ENCODE measurements around the gene VPS8.

VPS8 gene

DNA sequence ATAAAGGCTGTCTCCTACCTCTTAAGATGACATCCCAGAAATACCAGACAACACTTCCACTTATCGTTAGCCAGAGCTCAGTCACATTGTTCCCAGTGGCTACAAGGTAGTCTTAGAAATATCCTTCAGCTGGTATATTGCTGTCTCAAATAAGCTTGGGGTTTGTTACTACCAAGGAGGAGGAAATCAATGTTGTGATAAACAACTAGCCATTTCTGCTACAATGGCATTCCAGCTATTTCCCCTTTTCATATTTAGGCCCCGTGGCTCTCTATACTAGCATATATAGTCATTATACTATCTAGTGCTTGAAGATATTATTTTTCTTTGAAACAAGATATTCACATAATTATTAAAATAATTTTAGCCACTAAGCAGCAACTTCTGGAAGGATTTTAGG lies 56.5 kb downstream of the VPS8 start:
- H3K36me3 ChIP-seq (ENCODE audit: control insufficient read depth, insufficient read depth, low read length): no peaks in the 10 kb centered on the region
- H3K4me1 ChIP-seq: no peaks in the 10 kb centered on the region
- no peaks in the 10 kb centered on the region for H3K9me3 ChIP-seq (ENCODE audit: control insufficient read depth, low read length)

DNA sequence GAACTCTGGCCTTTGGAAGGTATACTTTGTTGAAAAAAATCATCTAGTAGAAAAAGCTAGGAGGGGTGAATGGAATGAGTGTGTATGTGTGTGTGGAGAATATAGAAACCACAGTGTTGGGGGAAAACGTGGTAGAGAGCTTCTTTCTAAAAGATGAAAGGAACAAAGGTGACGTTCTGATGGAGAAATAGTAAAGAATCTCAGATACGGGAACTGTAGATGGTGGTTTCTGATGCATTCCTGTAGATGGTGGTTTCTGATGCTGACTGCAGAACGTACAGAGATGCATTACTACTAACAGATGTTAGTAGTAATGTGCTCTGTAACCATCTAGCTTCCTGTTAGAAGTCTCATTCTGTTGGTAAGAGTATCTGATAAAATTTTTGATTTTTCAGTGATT lies 60.2 kb downstream of the VPS8 start:
- Histone ChIP-seq H3K4me1 (no peaks in the 10 kb centered on the region), H3K9me3 (ENCODE audit: control insufficient read depth, low read length) (no peaks in the 10 kb centered on the region), H3K27ac (no peak overlapping the region), H3K79me2 (no peaks in the 10 kb centered on the region), H3K4me2 (ENCODE audit: low read length) (no peak overlapping the region), H3K4me3 (ENCODE audit: low read depth, low read length) (no peak overlapping the region), H3K9ac (no peak overlapping the region), H2AFZ (no peak overlapping the region), H3K36me3 (ENCODE audit: control insufficient read depth, insufficient read depth, low read length) (no peaks in the 10 kb centered on the region), H3K27me3 (ENCODE audit: control insufficient read depth, insufficient read depth, low read length) (no peaks in the 10 kb centered on the region)
- TF ChIP-seq, protein P1, sequence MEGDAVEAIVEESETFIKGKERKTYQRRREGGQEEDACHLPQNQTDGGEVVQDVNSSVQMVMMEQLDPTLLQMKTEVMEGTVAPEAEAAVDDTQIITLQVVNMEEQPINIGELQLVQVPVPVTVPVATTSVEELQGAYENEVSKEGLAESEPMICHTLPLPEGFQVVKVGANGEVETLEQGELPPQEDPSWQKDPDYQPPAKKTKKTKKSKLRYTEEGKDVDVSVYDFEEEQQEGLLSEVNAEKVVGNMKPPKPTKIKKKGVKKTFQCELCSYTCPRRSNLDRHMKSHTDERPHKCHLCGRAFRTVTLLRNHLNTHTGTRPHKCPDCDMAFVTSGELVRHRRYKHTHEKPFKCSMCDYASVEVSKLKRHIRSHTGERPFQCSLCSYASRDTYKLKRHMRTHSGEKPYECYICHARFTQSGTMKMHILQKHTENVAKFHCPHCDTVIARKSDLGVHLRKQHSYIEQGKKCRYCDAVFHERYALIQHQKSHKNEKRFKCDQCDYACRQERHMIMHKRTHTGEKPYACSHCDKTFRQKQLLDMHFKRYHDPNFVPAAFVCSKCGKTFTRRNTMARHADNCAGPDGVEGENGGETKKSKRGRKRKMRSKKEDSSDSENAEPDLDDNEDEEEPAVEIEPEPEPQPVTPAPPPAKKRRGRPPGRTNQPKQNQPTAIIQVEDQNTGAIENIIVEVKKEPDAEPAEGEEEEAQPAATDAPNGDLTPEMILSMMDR (IDR thresholded peaks at IDR 0.05): no peak

More for the DNA sequence above, 56.5 kb downstream of the VPS8 start:
- Histone ChIP-seq H3K4me2 (ENCODE audit: low read length) (no peak overlapping the region), H3K79me2 (no peaks in the 10 kb centered on the region), H3K9ac (no peak overlapping the region), H3K27ac (no peak overlapping the region), H3K27me3 (ENCODE audit: control insufficient read depth, insufficient read depth, low read length) (no peaks in the 10 kb centered on the region), H3K4me3 (ENCODE audit: low read depth, low read length) (no peak overlapping the region), H2AFZ (no peak overlapping the region)
- TF ChIP-seq, protein P1 (IDR thresholded peaks at IDR 0.05): no peak

DNA sequence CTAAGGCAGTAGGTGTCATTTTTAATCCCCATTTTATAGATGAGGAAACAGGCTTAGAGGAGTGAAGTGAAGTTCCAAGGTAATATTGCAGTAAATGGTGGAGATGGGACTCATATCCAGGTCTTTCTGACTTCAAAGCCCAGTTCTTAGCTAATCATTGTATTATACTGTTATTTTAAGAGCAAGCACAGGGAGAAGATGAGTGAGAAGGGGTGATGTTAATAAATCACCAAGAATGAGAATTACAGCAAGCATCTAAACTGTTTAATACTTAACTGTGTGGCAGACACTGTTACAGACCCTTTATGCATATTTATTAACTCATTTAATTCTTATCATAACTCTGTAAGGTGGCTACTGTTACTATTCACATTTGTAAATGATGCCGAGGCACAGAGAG lies 61.2 kb downstream of the VPS8 start:
- Histone ChIP-seq H3K4me3 (ENCODE audit: low read depth, low read length) (no peak overlapping the region), H3K9ac (no peak overlapping the region), H3K4me2 (ENCODE audit: low read length) (no peak overlapping the region), H3K36me3 (ENCODE audit: control insufficient read depth, insufficient read depth, low read length) (no peaks in the 10 kb centered on the region), H3K79me2 (no peaks in the 10 kb centered on the region), H2AFZ (no peak overlapping the region), H3K27me3 (ENCODE audit: control insufficient read depth, insufficient read depth, low read length) (no peaks in the 10 kb centered on the region), H3K4me1 (no peaks in the 10 kb centered on the region), H3K9me3 (ENCODE audit: control insufficient read depth, low read length) (no peaks in the 10 kb centered on the region), H3K27ac (no peak overlapping the region)
- TF ChIP-seq, protein P1 (IDR thresholded peaks at IDR 0.05): no peak

DNA sequence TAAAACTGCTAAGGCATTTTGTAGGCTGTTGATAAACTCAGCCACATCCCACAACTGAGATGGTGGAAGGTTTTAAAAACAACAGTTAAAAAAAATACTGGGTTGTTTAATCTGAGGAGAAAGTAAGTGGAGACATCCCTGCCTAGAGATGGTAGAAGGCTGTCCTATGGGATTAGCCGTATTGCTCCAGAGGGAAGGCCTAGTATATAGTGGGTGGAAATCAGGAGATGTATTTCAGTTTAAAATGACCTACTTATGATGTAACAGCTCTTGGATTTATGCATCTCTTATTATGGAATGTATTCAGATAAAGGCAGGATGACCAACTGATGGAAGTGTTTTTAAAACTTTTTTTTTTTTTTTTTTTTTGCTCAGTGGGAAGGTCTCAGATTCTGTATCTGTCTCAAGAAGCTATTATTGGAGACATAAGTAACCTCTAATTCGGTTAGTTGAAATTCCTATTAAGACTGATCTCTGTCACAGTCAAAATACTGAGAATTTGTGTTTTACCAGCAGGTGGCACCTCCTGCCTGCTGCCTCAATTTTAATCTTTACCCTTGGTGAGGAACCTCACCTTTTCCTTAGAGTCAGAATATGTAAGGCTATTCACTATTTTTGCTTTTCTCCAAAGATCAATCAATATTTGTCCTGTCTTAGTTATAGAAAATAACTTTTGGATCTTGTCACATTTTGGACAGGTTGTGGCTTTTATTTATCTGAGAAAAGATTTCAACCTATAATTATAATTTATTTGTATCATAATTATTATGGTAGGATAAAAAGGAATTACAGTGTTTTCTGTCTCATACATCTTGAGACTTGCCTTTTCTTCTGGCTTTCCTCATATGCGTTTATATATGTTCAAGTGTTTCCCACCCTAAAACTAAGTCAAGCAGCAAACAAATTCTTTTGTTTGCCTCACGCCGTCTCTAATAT lies 63.0 kb downstream of the VPS8 start:
- Histone ChIP-seq H2AFZ (no peak overlapping the region), H3K4me3 (ENCODE audit: low read depth, low read length) (no peak overlapping the region), H3K9me3 (ENCODE audit: control insufficient read depth, low read length) (no peaks in the 10 kb centered on the region), H3K4me2 (ENCODE audit: low read length) (no peak overlapping the region), H3K9ac (no peak overlapping the region), H3K79me2 (no peaks in the 10 kb centered on the region), H3K27me3 (ENCODE audit: control insufficient read depth, insufficient read depth, low read length) (no peaks in the 10 kb centered on the region), H3K27ac (no peak overlapping the region), H3K36me3 (ENCODE audit: control insufficient read depth, insufficient read depth, low read length) (no peaks in the 10 kb centered on the region), H3K4me1 (no peaks in the 10 kb centered on the region)
- TF ChIP-seq, protein P1 (IDR thresholded peaks at IDR 0.05): peak; percentile 51
